Activated T-cell treated with anti-CD3 and anti-CD28 coated beads, Interleukin-2, amount 50 U/mL, for 24 hours (primary cell): ENCODE measurements around the gene LIN28B.
"Not testable (repeated sequence)": the region's sequence is repeated elsewhere in the genome, so short reads cannot be mapped to it uniquely, and the experiment has no call there.

Experiments used
- DNase-seq: peaks from one replicate; pipeline ENCODE4 v3.0.0-alpha.2; 2020
- H3K27ac Mint-ChIP-seq: 2 replicates; pipeline ENCODE4 v1.8.0; 2020; ENCODE audit warnings: mild to moderate bottlenecking, mixed read lengths
- H3K27me3 Mint-ChIP-seq: 2 replicates; pipeline ENCODE4 v1.8.0; 2020; ENCODE audit warnings: mixed read lengths
- H3K36me3 Mint-ChIP-seq: 2 replicates; pipeline ENCODE4 v1.8.0; 2020; ENCODE audit warnings: low read depth, mixed read lengths
- H3K4me1 Mint-ChIP-seq: 2 replicates; pipeline ENCODE4 v1.8.0; 2020; ENCODE audit warnings: low read depth, mixed read lengths
- H3K4me3 Mint-ChIP-seq: 2 replicates; pipeline ENCODE4 v1.8.0; 2020; ENCODE audit warnings: mild to moderate bottlenecking, moderate library complexity, mixed read lengths
- H3K9me3 Mint-ChIP-seq: 2 replicates; pipeline ENCODE4 v1.8.0; 2020; ENCODE audit warnings: mixed read lengths

The LIN28B gene

GRCh38 chr6:104951677-104952076 lies 5.2 kb upstream of the LIN28B start:
- peaks cover 7% of the 10 kb centered on the region for H3K9me3 Mint-ChIP-seq
- H3K4me3 Mint-ChIP-seq: no peak overlapping the region
- no peak overlapping the region for H3K27ac Mint-ChIP-seq
- peaks cover 64% of the 10 kb centered on the region for H3K27me3 Mint-ChIP-seq
- H3K36me3 Mint-ChIP-seq: no peaks in the 10 kb centered on the region
- no peak for DNase-seq
- peaks cover 2% of the 10 kb centered on the region for H3K4me1 Mint-ChIP-seq

GRCh38 chr6:104952911-104953399 lies 4.0 kb upstream of the LIN28B start:
- no peak overlapping the region for H3K27ac Mint-ChIP-seq
- H3K4me1 Mint-ChIP-seq: peaks cover 13% of the 10 kb centered on the region
- H3K36me3 Mint-ChIP-seq: no peaks in the 10 kb centered on the region
- DNase-seq: no peak
- peaks cover 75% of the 10 kb centered on the region for H3K27me3 Mint-ChIP-seq
- H3K9me3 Mint-ChIP-seq: peaks cover 10% of the 10 kb centered on the region
- H3K4me3 Mint-ChIP-seq: no peak overlapping the region

- H3K4me3 Mint-ChIP-seq, H3K36me3 Mint-ChIP-seq, H3K27ac Mint-ChIP-seq, DNase-seq: not testable (repeated sequence)
- peaks cover 81% of the 10 kb centered on the region for H3K27me3 Mint-ChIP-seq
- peaks cover 15% of the 10 kb centered on the region for H3K4me1 Mint-ChIP-seq
- peaks cover 10% of the 10 kb centered on the region for H3K9me3 Mint-ChIP-seq
Observed at GRCh38 chr6:104953400-104954189, 3.3 kb upstream of the LIN28B start.

GRCh38 chr6:104954190-104954797 lies 2.6 kb upstream of the LIN28B start:
- Mint-ChIP-seq H3K4me3 (no peak overlapping the region), H3K9me3 (peaks cover 10% of the 10 kb centered on the region), H3K4me1 (peaks cover 15% of the 10 kb centered on the region), H3K27ac (no peak overlapping the region), H3K27me3 (peaks cover 83% of the 10 kb centered on the region), H3K36me3 (no peaks in the 10 kb centered on the region)
- DNase-seq: no peak

- H3K27ac Mint-ChIP-seq: no peak overlapping the region
Observed at GRCh38 chr6:104955491-104955890, 1.4 kb upstream of the LIN28B start.

GRCh38 chr6:104955927-104956730 lies 778 bp upstream of the LIN28B start:
- Mint-ChIP-seq H3K4me3 (no peak overlapping the region), H3K9me3 (peaks cover 10% of the 10 kb centered on the region), H3K27ac (no peak overlapping the region), H3K27me3 (peaks cover 76% of the 10 kb centered on the region), H3K36me3 (no peaks in the 10 kb centered on the region), H3K4me1 (peaks cover 15% of the 10 kb centered on the region)
- no peak for DNase-seq

More at GRCh38 chr6:104955491-104955890, 1.4 kb upstream of the LIN28B start:
- H3K4me1 Mint-ChIP-seq: peaks cover 15% of the 10 kb centered on the region
- no peak overlapping the region for H3K4me3 Mint-ChIP-seq
- no peak for DNase-seq
- H3K27me3 Mint-ChIP-seq: peaks cover 79% of the 10 kb centered on the region
- no peaks in the 10 kb centered on the region for H3K36me3 Mint-ChIP-seq
- H3K9me3 Mint-ChIP-seq: peaks cover 10% of the 10 kb centered on the region

GRCh38 chr6:104957301-104958177 lies 632 bp downstream of the LIN28B start:
- DNase-seq: no peak
- peak overlapping the region; percentile 20 for H3K4me3 Mint-ChIP-seq
- H3K27ac Mint-ChIP-seq: no peak overlapping the region
- H3K27me3 Mint-ChIP-seq: peaks cover 65% of the 10 kb centered on the region
- peaks cover 15% of the 10 kb centered on the region for H3K4me1 Mint-ChIP-seq
- H3K36me3 Mint-ChIP-seq: no peaks in the 10 kb centered on the region
- H3K9me3 Mint-ChIP-seq: peaks cover 10% of the 10 kb centered on the region

GRCh38 chr6:104958178-104959025 lies 1.5 kb downstream of the LIN28B start:
- Mint-ChIP-seq H3K4me1 (peaks cover 14% of the 10 kb centered on the region), H3K27me3 (peaks cover 58% of the 10 kb centered on the region), H3K9me3 (peaks cover 7% of the 10 kb centered on the region), H3K36me3 (no peaks in the 10 kb centered on the region), H3K4me3 (peak overlapping the region; percentile 20), H3K27ac (no peak overlapping the region)
- no peak for DNase-seq

- Mint-ChIP-seq H3K27me3 (peaks cover 52% of the 10 kb centered on the region), H3K9me3 (peaks cover 6% of the 10 kb centered on the region), H3K36me3 (no peaks in the 10 kb centered on the region), H3K27ac (no peak overlapping the region), H3K4me3 (no peak overlapping the region), H3K4me1 (peaks cover 14% of the 10 kb centered on the region)
- no peak for DNase-seq
Observed at GRCh38 chr6:104959026-104959858, 2.3 kb downstream of the LIN28B start.

GRCh38 chr6:104969108-104969507 lies 12.2 kb downstream of the LIN28B start:
- no peak overlapping the region for H3K4me3 Mint-ChIP-seq
- H3K9me3 Mint-ChIP-seq: no peaks in the 10 kb centered on the region
- DNase-seq: no peak
- H3K4me1 Mint-ChIP-seq: no peaks in the 10 kb centered on the region
- H3K27ac Mint-ChIP-seq: no peak overlapping the region
- no peaks in the 10 kb centered on the region for H3K27me3 Mint-ChIP-seq
- no peaks in the 10 kb centered on the region for H3K36me3 Mint-ChIP-seq

- Mint-ChIP-seq H3K27me3 (no peaks in the 10 kb centered on the region), H3K27ac (no peak overlapping the region), H3K9me3 (no peaks in the 10 kb centered on the region), H3K36me3 (no peaks in the 10 kb centered on the region), H3K4me1 (no peaks in the 10 kb centered on the region), H3K4me3 (no peak overlapping the region)
- no peak for DNase-seq
Observed at GRCh38 chr6:104969785-104970581, 13.1 kb downstream of the LIN28B start.

GRCh38 chr6:104973404-104973803 lies 16.5 kb downstream of the LIN28B start:
- Mint-ChIP-seq H3K4me3 (no peak overlapping the region), H3K27me3 (peaks cover 3% of the 10 kb centered on the region), H3K27ac (no peak overlapping the region), H3K4me1 (no peaks in the 10 kb centered on the region), H3K9me3 (no peaks in the 10 kb centered on the region), H3K36me3 (no peaks in the 10 kb centered on the region)
- no peak for DNase-seq
